ENCODE results near the gene FOXE3. TPM values are rescaled to one million over a fixed set of nuclear protein-coding genes. Genes with fewer than 3 reads are reported as not detected.

The FOXE3 gene
- total and polyA plus RNA-seq, 2 donors from 2014 or later = 0.19 TPM; not detected in 1

- Histone ChIP-seq H3K9me3 (ENCODE audit: control insufficient read depth in 2 of 3, insufficient read depth in 1 of 3, low read length in 3 of 3) (no peaks in the 10 kb centered on the region), H3K36me3 (ENCODE audit: control insufficient read depth in 2 of 3, insufficient read depth in 3 of 3, low read length in 3 of 3) (no peaks in the 10 kb centered on the region), H3K27me3 (ENCODE audit: control insufficient read depth, insufficient read depth, low read length) (peaks cover 31% of the 10 kb centered on the region), H3K4me3 (ENCODE audit: low read length in 3 of 3) (peak overlapping the region in 2 of 3 donors; percentile 26 to 44), H3K27ac (ENCODE audit: low read depth in 2 of 2, low read length in 2 of 2) (peak overlapping the region in 1 of 2 donors; percentile 23), H3K9ac (ENCODE audit: low read length in 3 of 3) (no peak overlapping the region), H3K4me1 (ENCODE audit: control insufficient read depth in 2 of 3, insufficient read depth in 2 of 3, low read depth in 1 of 3, low read length in 3 of 3) (peaks cover 0 to 3% (median 0%) of the 10 kb centered on the region in 3 donors)
- no peak for TF ChIP-seq CTCF (IDR thresholded peaks at IDR 0.05; ENCODE audit: borderline replicate concordance, extremely low read depth, insufficient read depth)
- DNase-seq (no peak), FAIRE-seq (no peak)
- intact Hi-C loops (cut with DNase I) = loop anchor here (5.0 to 10.0 kb wide), 3 partner anchors 75 to 267 kb away; no protein-coding TSS in a partner anchor
These were observed 23.9 kb downstream of the FOXE3 start for GRCh38 chr1:47439819-47440598.

DNA sequence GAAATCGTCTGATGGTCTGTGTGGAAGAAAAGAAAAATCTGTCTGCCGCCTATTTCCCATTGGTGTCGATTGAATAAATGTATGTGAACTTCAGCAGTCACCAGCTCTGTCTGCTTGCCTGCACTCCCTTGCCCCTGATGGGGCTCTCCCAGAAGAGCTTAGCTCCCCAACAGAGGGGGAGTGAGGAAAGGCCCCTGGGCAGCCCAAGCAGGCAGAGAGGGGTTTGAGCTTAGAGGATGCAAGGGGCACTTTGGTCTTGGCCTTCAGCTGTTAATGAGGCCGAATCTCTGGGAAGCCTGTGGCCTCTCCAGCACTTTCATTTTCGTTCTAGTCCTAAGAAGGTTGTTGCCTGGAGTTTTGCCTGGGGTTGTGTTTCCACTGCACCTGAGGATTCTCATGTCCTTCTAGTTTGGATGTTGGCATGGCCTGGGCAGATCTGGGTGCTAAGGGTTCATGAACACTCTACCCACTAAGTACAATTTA, 24.6 kb downstream of the FOXE3 start:
- H3K4me3 ChIP-seq (ENCODE audit: low read length in 3 of 3) = peak overlapping the region in 2 of 3 donors; percentile 21 to 44
- no peak overlapping the region for H3K9ac ChIP-seq (ENCODE audit: low read length in 3 of 3)
- peaks cover 36% of the 10 kb centered on the region for H3K27me3 ChIP-seq (ENCODE audit: control insufficient read depth, insufficient read depth, low read length)
- H3K9me3 ChIP-seq (ENCODE audit: control insufficient read depth in 2 of 3, insufficient read depth in 1 of 3, low read length in 3 of 3) = no peaks in the 10 kb centered on the region
- TF ChIP-seq CTCF (IDR thresholded peaks at IDR 0.05; ENCODE audit: borderline replicate concordance, extremely low read depth, insufficient read depth) = no peak
- peaks cover 0 to 3% (median 0%) of the 10 kb centered on the region in 3 donors for H3K4me1 ChIP-seq (ENCODE audit: control insufficient read depth in 2 of 3, insufficient read depth in 2 of 3, low read depth in 1 of 3, low read length in 3 of 3)
- peak overlapping the region in 1 of 2 donors; percentile 23 for H3K27ac ChIP-seq (ENCODE audit: low read depth in 2 of 2, low read length in 2 of 2)
- DNase-seq (no peak), FAIRE-seq (no peak)
- no peaks in the 10 kb centered on the region for H3K36me3 ChIP-seq (ENCODE audit: control insufficient read depth in 2 of 3, insufficient read depth in 3 of 3, low read length in 3 of 3)
- intact Hi-C loops (cut with DNase I) = loop anchor here (10.0 kb wide), 1 partner anchor 74 kb away; no protein-coding TSS in a partner anchor

- FAIRE-seq (no peak), DNase-seq (no peak)
- TF ChIP-seq CTCF (IDR thresholded peaks at IDR 0.05; ENCODE audit: borderline replicate concordance, extremely low read depth, insufficient read depth) = no peak
- intact Hi-C loops (cut with DNase I) = loop anchor here (10.0 kb wide), 1 partner anchor 73 kb away; no protein-coding TSS in a partner anchor
- no peak overlapping the region for H3K9ac ChIP-seq (ENCODE audit: low read length in 3 of 3)
- no peak overlapping the region for H3K4me3 ChIP-seq (ENCODE audit: low read length in 3 of 3)
- peaks cover 38% of the 10 kb centered on the region for H3K27me3 ChIP-seq (ENCODE audit: control insufficient read depth, insufficient read depth, low read length)
- no peak overlapping the region for H3K27ac ChIP-seq (ENCODE audit: low read depth in 2 of 2, low read length in 2 of 2)
- H3K4me1 ChIP-seq (ENCODE audit: control insufficient read depth in 2 of 3, insufficient read depth in 2 of 3, low read depth in 1 of 3, low read length in 3 of 3) = peaks cover 0 to 3% (median 0%) of the 10 kb centered on the region in 3 donors
- no peaks in the 10 kb centered on the region for H3K9me3 ChIP-seq (ENCODE audit: control insufficient read depth in 2 of 3, insufficient read depth in 1 of 3, low read length in 3 of 3)
- H3K36me3 ChIP-seq (ENCODE audit: control insufficient read depth in 2 of 3, insufficient read depth in 3 of 3, low read length in 3 of 3) = no peaks in the 10 kb centered on the region
These were observed 25.5 kb downstream of the FOXE3 start for GRCh38 chr1:47441450-47442106.

All from kidney (tissue), 14 donors.